DMS153 treated with DMSO at 0.1 percent for 48 hours (cell line): ENCODE measurements around the gene DTNBP1.
A peak's percentile ranks its signal among the peaks of the same experiment; 100 is the strongest.

ENCODE experiments used
- DNase-seq: peaks from one replicate; lab custom pipeline; 2025; ENCODE audit not compliant: unreplicated experiment; lab: John Stamatoyannopoulos, UW

Gene DTNBP1

GRCh38 chr6:15626878-15627674 lies 35.8 kb downstream of the DTNBP1 start:
- DNase-seq = no peak

- no peak for DNase-seq
These were observed 36.7 kb downstream of the DTNBP1 start for GRCh38 chr6:15626160-15626559.

GRCh38 chr6:15623276-15624116 lies 39.3 kb downstream of the DTNBP1 start:
- DNase-seq = peak; percentile 32

- no peak for DNase-seq
These were observed 40.6 kb downstream of the DTNBP1 start for GRCh38 chr6:15622045-15622740.

GRCh38 chr6:15621203-15622044 lies 41.4 kb downstream of the DTNBP1 start:
- no peak for DNase-seq

GRCh38 chr6:15620611-15621010 lies 42.2 kb downstream of the DTNBP1 start:
- DNase-seq = no peak

- no peak for DNase-seq
These were observed 43.5 kb downstream of the DTNBP1 start for GRCh38 chr6:15619330-15619729.

GRCh38 chr6:15618685-15619084 lies 44.1 kb downstream of the DTNBP1 start:
- no peak for DNase-seq

GRCh38 chr6:15616261-15616660 lies 46.6 kb downstream of the DTNBP1 start:
- DNase-seq = no peak

GRCh38 chr6:15615802-15616201 lies 47.0 kb downstream of the DTNBP1 start:
- DNase-seq = no peak

GRCh38 chr6:15614277-15614676 lies 48.6 kb downstream of the DTNBP1 start:
- no peak for DNase-seq

- DNase-seq = no peak
These were observed 54.4 kb downstream of the DTNBP1 start for GRCh38 chr6:15608396-15608795.

GRCh38 chr6:15607603-15608002 lies 55.2 kb downstream of the DTNBP1 start:
- no peak for DNase-seq

- no peak for DNase-seq
These were observed 56.5 kb downstream of the DTNBP1 start for GRCh38 chr6:15606347-15606746.

- DNase-seq = no peak
These were observed 58.0 kb downstream of the DTNBP1 start for GRCh38 chr6:15604843-15605242.

GRCh38 chr6:15602154-15602553 lies 60.7 kb downstream of the DTNBP1 start:
- no peak for DNase-seq

- no peak for DNase-seq
These were observed 64.5 kb downstream of the DTNBP1 start for GRCh38 chr6:15598273-15598798.

- DNase-seq = no peak
These were observed 66.5 kb downstream of the DTNBP1 start for GRCh38 chr6:15596186-15596896.

GRCh38 chr6:15595461-15596173 lies 67.2 kb downstream of the DTNBP1 start:
- DNase-seq = no peak
